B cell (primary cell): ENCODE results near the gene ATAD2B. TPM values are rescaled to one million over a fixed set of nuclear protein-coding genes. Genes with fewer than 3 reads are reported as not detected.

Experiments
- ATAC-seq: fragments of 200-7000 bp; cut with Tn5 transposase; one replicate; pipeline ENCODE4 v1.10.0; 2021; ENCODE audit warnings: low read depth, mild to moderate bottlenecking, moderate number of reproducible peaks, moderate library complexity
- CTCF ChIA-PET: fragments of 350-600 bp; sonication (Branson Sonifier 250); formaldehyde crosslinking; loops from one replicate; lab custom pipeline; 2021; ENCODE audit warnings: antibody characterized with exemption, inconsistent platforms; lab: Charles Lee
- POLR2A ChIA-PET: fragments of 350-600 bp; sonication (Branson Sonifier 250); formaldehyde crosslinking; loops from one replicate; lab custom pipeline; 2021; ENCODE audit warnings: antibody characterized with exemption; lab: Charles Lee
- DNase-seq: peaks from one replicate; pipeline ENCODE4 v3.0.0; 2013
- H2AFZ ChIP-seq: 2 replicates; pipeline ENCODE4 v1.6.1; 2012; ENCODE audit warnings: mild to moderate bottlenecking, low read depth, low read length; ENCODE audit not compliant: insufficient read depth, poor library complexity, severe bottlenecking
- H3K27ac ChIP-seq, 2 donors: 1 replicate in 1 of 2; 2 replicates in 1 of 2; pipeline ENCODE4 v1.5.1; 2012 to 2013; ENCODE audit warnings: low read length in 2 of 2, mild to moderate bottlenecking in 2 of 2, moderate library complexity in 1 of 2
- H3K27me3 ChIP-seq, 4 experiments: fragments of 200-600 bp in 1 of 4; sonication (generic) in 1 of 4; replicated peaks in 1 of 4; 1 replicate in 2 of 4; 2 replicates in 2 of 4; pipeline versions ENCODE4 v1.6.1 to v1.7.0; 2013 to 2016; ENCODE audit warnings: low read length in 3 of 4, mild to moderate bottlenecking in 2 of 4, mixed read lengths in 1 of 4, moderate library complexity in 1 of 4; ENCODE audit not compliant: insufficient read depth in 4 of 4, control insufficient read depth in 3 of 4; ENCODE audit errors: control extremely low read depth in 1 of 4
- H3K36me3 ChIP-seq, 2 experiments: replicated peaks in 1 of 2; 1 replicate in 1 of 2; 2 replicates in 1 of 2; pipeline versions ENCODE4 v1.6.1 to v1.7.1; 2013; ENCODE audit warnings: low read length in 1 of 2; ENCODE audit not compliant: insufficient read depth in 2 of 2, control insufficient read depth in 1 of 2; ENCODE audit errors: control extremely low read depth in 1 of 2, extremely low read depth in 1 of 2
- H3K4me1 ChIP-seq, 2 donors: fragments of 200-600 bp in 1 of 2; sonication (generic) in 1 of 2; 1 replicate in 1 of 2; 2 replicates in 1 of 2; pipeline versions ENCODE4 v1.5.1 to v1.6.1; 2013 to 2017; ENCODE audit warnings: low read length in 2 of 2; ENCODE audit not compliant: control insufficient read depth in 2 of 2, insufficient read depth in 2 of 2
- H3K4me2 ChIP-seq: replicated peaks from 2 replicates; pipeline ENCODE3; 2012; ENCODE audit warnings: mild to moderate bottlenecking, low read depth, low read length; ENCODE audit not compliant: poor library complexity, severe bottlenecking
- H3K4me3 ChIP-seq, 5 experiments: fragments of 200-600 bp in 1 of 5; sonication (generic) in 1 of 5; 1 replicate in 3 of 5; 2 replicates in 2 of 5; pipeline versions ENCODE4 v1.5.1 to v1.7.0; 2011 to 2016; ENCODE audit warnings: low read length in 4 of 5, mild to moderate bottlenecking in 4 of 5, low read depth in 2 of 5, control low read depth in 1 of 5, moderate library complexity in 1 of 5; ENCODE audit not compliant: insufficient read depth in 1 of 5; ENCODE audit errors: control extremely low read depth in 1 of 5, extremely low read depth in 1 of 5
- H3K79me2 ChIP-seq: fragments of 200-600 bp; sonication (generic); one replicate; pipeline ENCODE4 v1.6.0; 2016; ENCODE audit warnings: low read length; ENCODE audit not compliant: control insufficient read depth, insufficient read depth
- H3K9ac ChIP-seq: fragments of 200-600 bp; sonication (generic); 2 replicates; pipeline ENCODE4 v1.6.1; 2017; ENCODE audit warnings: mild to moderate bottlenecking, low read length, moderate library complexity
- H3K9me3 ChIP-seq, 3 donors: one replicate each; pipeline versions ENCODE4 v1.6.1 to v1.7.1; 2013; ENCODE audit warnings: low read length in 2 of 3; ENCODE audit not compliant: control insufficient read depth in 2 of 3, insufficient read depth in 1 of 3; ENCODE audit errors: control extremely low read depth in 1 of 3
- H4K20me1 ChIP-seq: 2 replicates; pipeline ENCODE4 v1.6.0; 2012; ENCODE audit warnings: mild to moderate bottlenecking, low read length; ENCODE audit not compliant: insufficient read depth, control insufficient read depth, poor library complexity, severe bottlenecking
- H3K27ac Mint-ChIP-seq: one replicate; pipeline ENCODE4 v1.8.0; 2021; ENCODE audit warnings: mixed read lengths
- H3K27me3 Mint-ChIP-seq: one replicate; pipeline ENCODE4 v1.8.0; 2021; ENCODE audit warnings: mixed read lengths
- H3K4me1 Mint-ChIP-seq: one replicate; pipeline ENCODE4 v1.8.0; 2021; ENCODE audit warnings: mixed read lengths
- H3K4me3 Mint-ChIP-seq: one replicate; pipeline ENCODE4 v1.8.0; 2021; ENCODE audit warnings: mixed read lengths
- H3K9me3 Mint-ChIP-seq: one replicate; pipeline ENCODE4 v1.8.0; 2022; ENCODE audit warnings: mixed read lengths; ENCODE audit not compliant: insufficient read depth
- EZH2 ChIP-seq: IDR thresholded peaks from 2 replicates; pipeline ENCODE4 v1.6.1; 2012; ENCODE audit warnings: borderline replicate concordance, low read depth, mild to moderate bottlenecking, moderate library complexity, low read length; ENCODE audit not compliant: insufficient read depth, poor library complexity, severe bottlenecking
- WGBS: methylation state at CpG from one replicate; pipeline ENCODE4 v1.1.5; 2013; ENCODE audit warnings: missing lambda C conversion rate; ENCODE audit not compliant: insufficient coverage; 5-methylcytosine and 5-hydroxymethylcytosine counted together
- intact Hi-C: fragments of 100-400 bp; cut with micrococcal nuclease; formaldehyde crosslinking; loops from one replicate; pipeline ENCODE4 v1.10.0; 2022
- polyA plus RNA-seq: library from polyadenylated mRNA; depleted of rRNA; stranded (reverse); fragments of >200 nt; gene quantifications from 2 replicates; pipeline ENCODE4 v1.2.3, GENCODE V29; 2012
- total RNA-seq, 2 donors: library from RNA; stranded (reverse); fragments of 120-200 nt in 1 of 2; gene quantifications; 1 replicate in 1 of 2; 2 replicates in 1 of 2; pipeline versions ENCODE4 v1.2.3 to v1.2.4, GENCODE V29; 2013 to 2022
- TF ChIP-seq, protein P1 (sequence below): fragments of 200-600 bp; IDR thresholded peaks from one replicate; pipeline ENCODE4 v1.8.0; 2022; ENCODE audit warnings: antibody characterized with exemption, mild to moderate bottlenecking

Gene ATAD2B
- total and polyA plus RNA-seq, 2 donors (not counting 1 experiment from before 2014, with no cell fraction given), result 5.1 to 90.8 TPM

DNA sequence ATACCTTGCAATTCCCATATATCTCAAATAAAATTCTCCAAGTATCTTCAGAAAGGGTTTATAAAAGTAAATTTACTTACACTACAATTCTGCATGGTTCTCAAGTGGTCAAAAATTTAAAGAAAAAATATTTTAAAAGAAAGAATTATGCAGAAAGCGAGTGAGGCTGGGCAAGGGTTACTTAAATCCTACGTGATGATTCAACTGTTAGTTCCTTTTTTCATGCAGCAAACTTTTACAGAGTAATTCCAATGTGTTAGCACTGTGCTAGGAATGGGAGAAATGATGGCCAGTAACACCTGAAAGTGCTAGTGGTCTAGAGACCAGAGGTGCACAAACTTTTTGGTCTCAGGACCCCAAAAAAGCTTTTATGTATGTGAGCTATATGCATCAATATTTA lies 133.4 kb downstream of the ATAD2B start:
- no peaks in the 10 kb centered on the region for H3K9me3 Mint-ChIP-seq
- DNase-seq, result no peak
- POLR2A ChIA-PET, result no interaction called here
- peaks cover 10% of the 10 kb centered on the region for H3K4me1 Mint-ChIP-seq
- peaks cover 0 to 2% of the 10 kb centered on the region in 2 donors for H3K4me1 ChIP-seq
- H3K36me3 ChIP-seq, result peaks cover 4 to 8% of the 10 kb centered on the region in 2 experiments
- TF ChIP-seq, protein P1, sequence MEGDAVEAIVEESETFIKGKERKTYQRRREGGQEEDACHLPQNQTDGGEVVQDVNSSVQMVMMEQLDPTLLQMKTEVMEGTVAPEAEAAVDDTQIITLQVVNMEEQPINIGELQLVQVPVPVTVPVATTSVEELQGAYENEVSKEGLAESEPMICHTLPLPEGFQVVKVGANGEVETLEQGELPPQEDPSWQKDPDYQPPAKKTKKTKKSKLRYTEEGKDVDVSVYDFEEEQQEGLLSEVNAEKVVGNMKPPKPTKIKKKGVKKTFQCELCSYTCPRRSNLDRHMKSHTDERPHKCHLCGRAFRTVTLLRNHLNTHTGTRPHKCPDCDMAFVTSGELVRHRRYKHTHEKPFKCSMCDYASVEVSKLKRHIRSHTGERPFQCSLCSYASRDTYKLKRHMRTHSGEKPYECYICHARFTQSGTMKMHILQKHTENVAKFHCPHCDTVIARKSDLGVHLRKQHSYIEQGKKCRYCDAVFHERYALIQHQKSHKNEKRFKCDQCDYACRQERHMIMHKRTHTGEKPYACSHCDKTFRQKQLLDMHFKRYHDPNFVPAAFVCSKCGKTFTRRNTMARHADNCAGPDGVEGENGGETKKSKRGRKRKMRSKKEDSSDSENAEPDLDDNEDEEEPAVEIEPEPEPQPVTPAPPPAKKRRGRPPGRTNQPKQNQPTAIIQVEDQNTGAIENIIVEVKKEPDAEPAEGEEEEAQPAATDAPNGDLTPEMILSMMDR, result no peak
- TF ChIP-seq EZH2, result no peak
- H3K4me3 Mint-ChIP-seq, result no peak overlapping the region
- H3K27me3 Mint-ChIP-seq, result no peaks in the 10 kb centered on the region
- H3K79me2 ChIP-seq, result no peaks in the 10 kb centered on the region
- no peak overlapping the region for H2AFZ ChIP-seq
- no peak overlapping the region for H3K9ac ChIP-seq
- CTCF ChIA-PET, result interaction anchor here (0.5 kb wide), 1 partner anchor 1246 kb away, joined by 3 read pairs; no protein-coding TSS in a partner anchor
- H3K27ac ChIP-seq, result no peak overlapping the region
- ATAC-seq, result no peak
- intact Hi-C loops, result no loop called here
- H3K27ac Mint-ChIP-seq, result no peak overlapping the region
- no peaks in the 10 kb centered on the region for H3K27me3 ChIP-seq
- no peaks in the 10 kb centered on the region for H4K20me1 ChIP-seq
- no peaks in the 10 kb centered on the region for H3K9me3 ChIP-seq
- H3K4me3 ChIP-seq, result no peak overlapping the region
- no peak overlapping the region for H3K4me2 ChIP-seq
- 100% methylated on average over 2 of the region's 2 CpGs for WGBS

DNA sequence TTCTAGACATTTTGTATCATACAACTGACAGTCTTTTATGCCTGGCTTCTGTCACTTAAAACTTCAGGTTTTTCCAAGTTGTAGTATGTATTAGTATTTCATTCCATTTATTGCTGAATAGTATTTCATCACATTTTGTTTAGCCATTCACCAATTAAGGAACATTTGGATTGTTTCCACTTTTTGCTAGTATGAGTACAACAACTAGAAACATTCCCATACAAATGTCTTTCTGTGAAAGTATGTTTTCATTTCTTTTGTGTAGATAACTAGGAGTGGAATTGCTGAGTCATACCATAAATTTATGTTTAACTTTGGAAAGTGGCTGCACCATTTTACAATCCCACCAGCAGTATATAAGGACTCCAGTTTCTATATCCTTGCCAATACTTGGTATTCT lies 135.9 kb downstream of the ATAD2B start:
- H4K20me1 ChIP-seq, result no peaks in the 10 kb centered on the region
- Mint-ChIP-seq H3K4me1 (peaks cover 20% of the 10 kb centered on the region), H3K9me3 (no peaks in the 10 kb centered on the region), H3K27ac (no peak overlapping the region), H3K4me3 (no peak overlapping the region), H3K27me3 (no peaks in the 10 kb centered on the region)
- peaks cover 3 to 5% of the 10 kb centered on the region in 2 experiments for H3K36me3 ChIP-seq
- no peak for ATAC-seq
- no peak overlapping the region for H2AFZ ChIP-seq
- H3K4me3 ChIP-seq, result no peak overlapping the region
- no peaks in the 10 kb centered on the region for H3K27me3 ChIP-seq
- TF ChIP-seq, protein P1, result no peak
- no peak for TF ChIP-seq EZH2
- no peak overlapping the region for H3K27ac ChIP-seq
- POLR2A ChIA-PET, result no interaction called here
- no peak overlapping the region for H3K9ac ChIP-seq
- no peaks in the 10 kb centered on the region for H3K9me3 ChIP-seq
- DNase-seq, result no peak
- no peak overlapping the region for H3K4me2 ChIP-seq
- peaks cover 5 to 9% of the 10 kb centered on the region in 2 donors for H3K4me1 ChIP-seq
- H3K79me2 ChIP-seq, result no peaks in the 10 kb centered on the region
- intact Hi-C loops, result no loop called here
- CTCF ChIA-PET, result no interaction called here
